ENCODE results near the gene ITPRID2.
"Not testable (repeated sequence)": the region's sequence is repeated elsewhere in the genome, so short reads cannot be mapped to it uniquely, and the experiment has no call there.

ITPRID2 gene

DNA sequence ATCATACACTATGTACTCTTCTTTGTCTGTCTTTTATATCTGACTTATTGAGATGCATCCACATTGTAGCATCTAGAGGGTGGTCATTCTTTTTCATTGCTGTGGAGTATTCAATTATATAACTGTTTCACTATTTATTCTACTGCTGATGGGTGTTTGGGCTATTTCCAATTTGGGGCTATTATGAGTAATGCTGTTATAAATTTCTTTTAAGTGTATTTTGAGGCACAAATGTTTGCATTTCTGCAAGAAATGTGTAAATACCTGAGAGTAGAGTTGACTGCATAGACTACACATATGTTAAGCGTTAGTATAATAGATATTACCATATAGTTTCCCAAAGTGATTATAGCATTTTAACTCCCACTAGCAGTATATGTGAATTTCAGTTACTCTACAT lies 67.2 kb downstream of the ITPRID2 start:
- no peak for DNase-seq (ENCODE audit: low read depth in 1 of 2, low spot score in 1 of 2)

- no peak for DNase-seq (ENCODE audit: low read depth in 1 of 2, low spot score in 1 of 2)
Measured at GRCh38 chr2:181959508-181959907, 68.0 kb downstream of the ITPRID2 start.

GRCh38 chr2:181961167-181961566 lies 69.6 kb downstream of the ITPRID2 start:
- DNase-seq (ENCODE audit: low read depth in 1 of 2, low spot score in 1 of 2), result not testable (repeated sequence)

GRCh38 chr2:181962142-181962541 lies 70.6 kb downstream of the ITPRID2 start:
- DNase-seq (ENCODE audit: low read depth in 1 of 2, low spot score in 1 of 2), result no peak

DNA sequence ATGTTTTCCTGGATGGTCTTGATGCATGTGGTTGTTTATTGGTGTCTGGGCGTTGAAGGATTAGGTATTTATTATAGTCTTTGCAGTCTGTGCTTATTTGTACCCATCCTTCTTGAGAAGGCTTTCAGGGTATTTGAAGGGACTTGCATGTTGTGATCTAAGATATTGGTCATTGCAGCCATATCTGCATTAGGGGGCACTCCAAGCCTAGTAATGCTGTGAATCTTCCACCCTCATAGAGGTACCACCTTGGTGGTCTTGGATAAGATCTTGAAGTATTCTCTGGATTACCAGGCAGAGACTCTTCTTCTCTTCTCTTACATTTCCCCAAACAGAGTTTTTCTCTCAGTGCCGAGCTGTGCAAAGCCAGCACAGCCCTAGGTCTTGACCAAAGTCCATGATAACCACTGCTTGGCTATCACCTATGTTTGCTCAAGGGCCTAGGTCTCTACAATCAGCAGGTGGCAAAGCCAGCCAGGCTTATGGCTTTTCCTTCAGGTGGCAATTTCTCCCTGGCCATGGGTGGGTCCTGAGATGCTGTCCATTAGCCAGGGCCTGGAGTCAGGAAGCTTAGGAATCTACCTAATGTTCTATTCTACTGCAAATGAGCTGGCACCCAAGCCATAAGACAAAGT lies 78.7 kb downstream of the ITPRID2 start:
- DNase-seq (ENCODE audit: low read depth in 1 of 2, low spot score in 1 of 2), result no peak

DNA sequence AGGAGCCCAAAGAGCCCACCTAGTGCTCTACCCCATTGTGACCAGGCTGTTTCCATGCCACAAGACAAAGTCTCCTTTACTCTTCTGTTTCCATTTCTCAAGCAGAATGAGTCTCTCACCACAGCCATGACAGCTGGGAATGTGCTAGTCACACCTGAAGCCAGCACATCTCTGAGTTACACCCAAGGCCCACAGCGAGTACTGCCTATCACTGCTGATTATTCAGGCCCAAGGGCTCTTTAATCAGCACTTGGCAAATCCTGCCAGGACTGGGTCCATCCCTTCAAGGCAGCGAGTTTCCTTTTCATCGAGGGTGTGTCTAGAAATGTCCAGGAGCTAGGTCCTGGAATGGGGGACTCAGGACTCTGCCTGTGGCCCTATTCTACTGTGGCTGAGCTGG lies 79.5 kb downstream of the ITPRID2 start:
- DNase-seq (ENCODE audit: low read depth in 1 of 2, low spot score in 1 of 2), result no peak

DNA sequence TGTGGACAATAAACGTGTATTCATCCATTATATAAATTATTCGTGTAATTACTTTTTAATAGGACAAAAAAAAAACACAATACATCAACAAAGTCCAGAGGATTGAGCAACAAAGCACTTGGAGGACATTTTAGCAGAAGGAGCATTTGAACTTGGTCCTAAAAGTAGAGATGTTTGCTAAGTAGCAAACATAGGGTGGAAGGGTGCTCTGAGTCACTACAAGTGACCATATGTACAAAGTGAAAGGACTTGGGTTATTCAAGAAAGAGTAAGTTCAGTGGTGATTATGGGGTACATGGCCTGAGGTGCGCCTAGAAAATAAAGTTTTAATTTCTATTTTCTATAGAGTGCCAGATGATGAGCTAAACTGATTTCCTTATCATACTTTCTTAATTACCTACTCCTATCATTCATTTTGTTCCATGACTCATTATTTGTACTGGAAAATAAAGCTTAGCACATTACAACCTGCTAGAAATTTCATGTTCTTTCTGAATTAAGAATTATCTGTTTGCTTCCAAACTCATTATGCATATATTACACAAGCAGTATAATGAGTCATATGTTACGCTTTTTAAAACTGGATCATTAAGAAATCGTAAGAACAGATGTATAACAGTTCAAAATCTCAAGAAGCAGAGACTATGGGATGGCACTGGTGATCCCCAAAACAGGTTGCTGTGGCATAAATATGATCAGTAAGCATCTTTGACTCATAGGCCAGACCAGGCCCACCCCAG lies 81.1 kb downstream of the ITPRID2 start:
- no peak for DNase-seq (ENCODE audit: low read depth in 1 of 2, low spot score in 1 of 2)

DNA sequence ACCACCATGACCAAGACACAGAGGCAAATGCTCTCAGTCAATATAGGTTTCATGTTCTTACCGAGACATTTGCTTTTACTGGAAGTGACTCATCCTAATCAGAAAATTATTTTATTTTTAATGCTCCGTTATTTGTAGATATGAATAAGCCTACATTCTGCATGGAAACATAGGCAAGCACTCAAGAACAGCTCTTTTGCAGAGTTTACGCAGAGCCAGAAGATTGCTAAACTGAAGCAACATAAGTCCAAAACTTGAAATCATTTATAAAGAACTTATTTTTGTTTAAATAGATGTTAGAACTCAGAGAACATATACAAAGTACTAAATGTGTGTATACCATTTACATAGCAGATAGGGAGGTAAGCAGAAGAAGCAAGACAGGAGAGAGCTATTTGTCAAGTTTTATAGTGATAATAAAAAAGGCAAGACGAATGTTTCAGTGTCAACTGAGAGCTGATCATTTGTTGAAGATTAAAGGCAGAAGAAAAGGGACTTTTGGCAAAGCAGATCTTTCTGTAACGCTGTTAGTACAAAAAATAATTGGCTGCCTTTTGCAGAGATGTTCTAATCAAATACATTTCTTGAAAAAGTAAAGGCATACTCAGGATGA lies 81.7 kb downstream of the ITPRID2 start:
- no peak for DNase-seq (ENCODE audit: low read depth in 1 of 2, low spot score in 1 of 2)

GRCh38 chr2:181977661-181978350 lies 86.3 kb downstream of the ITPRID2 start:
- no peak for DNase-seq (ENCODE audit: low read depth in 1 of 2, low spot score in 1 of 2)

DNA sequence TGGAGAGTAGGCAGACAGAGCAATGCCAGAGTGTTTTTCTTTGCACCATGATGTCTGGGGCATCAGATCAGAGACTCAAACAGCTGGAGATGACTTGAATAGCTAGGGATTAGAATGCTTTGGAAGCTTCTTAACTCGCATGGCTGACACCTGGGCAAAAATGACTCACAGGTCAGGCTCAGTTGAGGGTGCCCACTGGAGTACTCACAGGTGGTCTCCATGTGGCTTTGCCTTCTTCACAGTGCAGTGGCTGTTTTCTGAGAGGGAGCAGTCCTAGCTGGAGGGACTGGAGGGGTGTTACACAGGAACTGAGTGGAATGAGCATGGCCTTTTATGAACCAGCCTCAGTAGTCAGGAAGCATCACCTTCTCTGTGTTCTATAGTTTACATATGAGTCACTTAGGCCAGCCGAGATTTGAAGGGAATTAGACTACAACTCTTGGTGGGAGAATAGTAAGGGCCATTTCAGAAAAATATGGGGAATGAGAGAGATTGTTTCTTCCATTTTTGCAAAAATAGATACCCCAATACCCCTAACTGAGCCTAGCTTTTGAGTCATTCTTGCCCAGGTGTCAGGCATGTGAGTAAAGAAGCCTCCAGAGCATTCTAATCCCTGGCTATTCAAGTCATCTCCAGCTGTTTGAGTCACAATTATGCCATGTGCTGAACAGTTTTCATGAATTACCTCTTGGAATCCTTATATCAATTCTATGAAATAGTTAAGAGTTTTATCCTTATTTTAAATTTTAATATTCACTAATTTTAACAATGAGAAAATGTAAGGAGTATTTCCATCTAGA lies 87.0 kb downstream of the ITPRID2 start:
- no peak for DNase-seq (ENCODE audit: low read depth in 1 of 2, low spot score in 1 of 2)

Measured in stimulated activated CD4-positive, alpha-beta T cell treated with anti-CD3 and anti-CD28 coated beads, Interleukin-15, amount 100 ng/mL, for 1 hour (primary cell).